Heart right ventricle (tissue), 16 donors: ENCODE measurements around the gene LSG1. TPM values are rescaled to one million over a fixed set of nuclear protein-coding genes. Genes with fewer than 3 reads are reported as not detected.

Experiments used
- ATAC-seq, 8 donors: fragments of 200-7000 bp; cut with Tn5 transposase; one replicate each; pipeline ENCODE4 v1.9.1; 2020; ENCODE audit warnings: mild to moderate bottlenecking in 8 of 8, moderate library complexity in 8 of 8, moderate number of reproducible peaks in 1 of 8
- DNase-seq, 2 donors: peaks; one replicate each; pipeline ENCODE4 v3.0.0-alpha.2; 2020
- H3K27ac ChIP-seq, 10 donors: fragments of 200-600 bp; sonication (generic) in 2 of 10; one replicate each; pipeline versions ENCODE4 v1.5.0 to v1.8.0; 2020 to 2022; ENCODE audit warnings: mild to moderate bottlenecking in 3 of 10
- H3K27me3 ChIP-seq, 7 donors: fragments of 200-600 bp; one replicate each; pipeline ENCODE4 v1.8.0; 2021 to 2022; ENCODE audit warnings: mild to moderate bottlenecking in 2 of 7
- H3K36me3 ChIP-seq, 9 donors: fragments of 200-600 bp; sonication (generic) in 1 of 9; one replicate each; pipeline versions ENCODE4 v1.5.0 to v1.8.0; 2020 to 2022; ENCODE audit warnings: mild to moderate bottlenecking in 2 of 9
- H3K4me1 ChIP-seq, 9 donors: fragments of 200-600 bp; sonication (generic) in 1 of 9; one replicate each; pipeline versions ENCODE4 v1.5.0 to v1.8.0; 2020 to 2022; ENCODE audit warnings: mild to moderate bottlenecking in 4 of 9
- H3K4me3 ChIP-seq, 10 donors: fragments of 200-600 bp; sonication (generic) in 2 of 10; one replicate each; pipeline versions ENCODE4 v1.5.0 to v1.8.0; 2020 to 2022; ENCODE audit warnings: mild to moderate bottlenecking in 7 of 10, moderate library complexity in 2 of 10
- H3K9me3 ChIP-seq, 11 donors: fragments of 200-600 bp in 10 of 11; sonication (generic) in 2 of 11; one replicate each; pipeline versions ENCODE4 v1.5.0 to v1.8.0; 2013 to 2022; ENCODE audit warnings: mild to moderate bottlenecking in 2 of 11, control low read depth in 1 of 11, moderate library complexity in 1 of 11
- CTCF ChIP-seq, 9 donors: fragments of 200-600 bp; sonication (generic) in 2 of 9; IDR thresholded peaks; one replicate each; pipeline versions ENCODE4 v1.5.0 to v1.8.0; 2021 to 2022; ENCODE audit warnings: antibody characterized with exemption in 9 of 9, mild to moderate bottlenecking in 5 of 9, moderate library complexity in 1 of 9
- WGBS, 2 donors: extraction: QIAGEN DNeasy Blood & Tissue Kit; methylation state at CpG; one replicate each; pipeline ENCODE4 v1.1.7; 2013; ENCODE audit warnings: inconsistent platforms in 1 of 2; 5-methylcytosine and 5-hydroxymethylcytosine counted together
- intact Hi-C, 10 donors: fragments of 100-400 bp; cut with DNase I; formaldehyde crosslinking; loops; one replicate each; pipeline versions ENCODE4 v1.11.1 to v1.14.2; 2022
- polyA plus RNA-seq, 2 donors: library from polyadenylated mRNA; stranded (reverse); fragments of 200-250 nt; gene quantifications; one replicate each; pipeline ENCODE4 v1.2.3, GENCODE V29; 2013
- total RNA-seq, 10 donors: library from RNA; stranded (reverse); fragmentation: NEBNext Ultra II Directional in 3 of 10; extraction: Animal tissue kit (Norgen Biotek cat#: 25700) in 3 of 10; gene quantifications; one replicate each; pipeline versions ENCODE4 v1.2.1 to v1.2.4, GENCODE V29; 2021 to 2023
- donor health status: Arrhythmogenic right ventricular cardiomyopathy.
- donor health status: ischemic (EF 13 %, LVEDD 7.1; RV severe dilation, severe dysfunction).
- donor health status: healthy with polysubstance abuse.
- donor health status: DM: no; HTN: yes; CAD: no.
- donor health status: DM: no; HTN: no; CAD: no.
- donor health status: ischemic (EF 25% LVEDD 6.9; RV normal size, moderate dysfunction).
- donor health status: ischemic (EF 25% LVEDD 5.7; RV mildly dilated, moderate dysfunction).
- donor health status: healthy.
- donor health status: DM: yes; HTN: yes; CAD: no.
- donor health status: Ischemic cardiomyopathy.
- donor health status: ischemic (EF 35%, LVEDD 5.7; RV mildly dilated, moderate dysfunction).
- donor health status: nonischemic (EF 11% LVEDD 7.7; RV severe dilation, severe dysfunction).
- donor health status: DM: yes; HTN: yes; CAD: no.
- donor health status: PGD.
- donor health status: ischemic (EF 29% LVEDD 5.4; RV normal size, mild dysfunction).
- donor health status: nonischemic (EF 23%, LVEDD 6.1; RV moderate dilation, normal function).

LSG1 gene
- total and polyA plus RNA-seq, 12 donors: 11.3 to 22.1 (median 18.5) TPM

GRCh38 chr3:194685718-194686413 lies 13.9 kb upstream of the LSG1 start, which contains the start of gene FAM43A:
TSS of gene FAM43A (plus strand) at chr3:194685883. CDS start at chr3:194686827, 944 bp downstream.
- Histone ChIP-seq H3K27me3 (no peaks in the 10 kb centered on the region), H3K9me3 (no peaks in the 10 kb centered on the region), H3K4me1 (peaks cover 19 to 68% (median 58%) of the 10 kb centered on the region in 9 donors), H3K27ac (peak within 1 kb of the TSS; percentile 35 to 96 (median 88)), H3K4me3 (peak within 1 kb of the TSS; percentile 60 to 98 (median 86)), H3K36me3 (peaks cover 0 to 16% (median 0%) of the 10 kb centered on the region in 9 donors)
- peak in 5 of 9 donors; percentile 14 to 43 (median 28) for TF ChIP-seq CTCF (IDR thresholded peaks at IDR 0.05)
- intact Hi-C loops: loop anchor here in 9 of 10 donors (2.0 to 10.0 kb wide), 20 partner anchors 51 to 839 kb away; no protein-coding TSS in a partner anchor
- peak; percentile 85 to 90 (median 87) for ATAC-seq
- WGBS, 2 donors: 0 to 1% methylated on average over 70 of the region's 70 CpGs
- peak; percentile 95 to 96 for DNase-seq

- ATAC-seq: no peak
- TF ChIP-seq CTCF (IDR thresholded peaks at IDR 0.05): no peak
- DNase-seq: no peak
- no peaks in the 10 kb centered on the region for H3K9me3 ChIP-seq
- 64 to 66% methylated on average over 13 of the region's 13 CpGs for whole genome bisulfite sequencing, 2 donors
- intact Hi-C loops: loop anchor here in 9 of 10 donors (2.0 to 10.0 kb wide), 20 partner anchors 52 to 840 kb away; no protein-coding TSS in a partner anchor
- peaks cover 15 to 61% (median 52%) of the 10 kb centered on the region in 9 donors for H3K4me1 ChIP-seq
- H3K4me3 ChIP-seq: peak overlapping the region in 8 of 10 donors; percentile 60 to 98 (median 86)
- peak overlapping the region in 9 of 10 donors; percentile 76 to 96 (median 88) for H3K27ac ChIP-seq
- H3K36me3 ChIP-seq: peaks cover 0 to 16% (median 0%) of the 10 kb centered on the region in 9 donors
- no peaks in the 10 kb centered on the region for H3K27me3 ChIP-seq
Measured at GRCh38 chr3:194685065-194685717, 13.2 kb upstream of the LSG1 start.

DNA sequence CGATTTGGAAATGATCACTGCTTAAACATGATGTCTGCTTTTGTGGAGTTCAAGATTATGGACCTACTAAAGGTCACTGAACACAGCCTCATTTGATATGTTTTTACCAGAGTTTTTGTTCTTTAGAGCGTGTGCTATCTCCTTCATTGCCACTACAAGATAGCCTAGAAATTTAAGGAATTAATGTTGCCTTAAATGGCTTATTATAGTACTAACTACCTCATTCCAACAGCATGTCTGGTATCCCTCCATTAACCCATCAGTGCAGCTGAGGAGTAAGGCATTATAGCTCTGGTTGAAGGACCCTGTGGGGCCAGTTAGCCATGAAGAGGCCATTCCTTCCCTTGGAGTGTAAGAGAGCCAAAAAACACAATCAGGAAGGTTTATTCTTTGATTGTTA lies 11.4 kb upstream of the LSG1 start:
- intact Hi-C loops: loop anchor here (2.0 to 10.0 kb wide), 18 partner anchors 191 to 841 kb away; no protein-coding TSS in a partner anchor
- DNase-seq (no peak), ATAC-seq (no peak)
- TF ChIP-seq CTCF (IDR thresholded peaks at IDR 0.05): no peak
- Histone ChIP-seq H3K4me1 (peaks cover 11 to 45% (median 35%) of the 10 kb centered on the region in 9 donors), H3K4me3 (no peak overlapping the region), H3K27me3 (no peaks in the 10 kb centered on the region), H3K9me3 (no peaks in the 10 kb centered on the region), H3K36me3 (peaks cover 0 to 16% (median 0%) of the 10 kb centered on the region in 9 donors), H3K27ac (peak overlapping the region in 5 of 10 donors; percentile 12 to 54 (median 44))
- WGBS, 2 donors: 62 to 69% methylated on average over 2 of the region's 2 CpGs

GRCh38 chr3:194682694-194683310 lies 10.8 kb upstream of the LSG1 start:
- WGBS, 2 donors: 40 to 41% methylated on average over 14 of the region's 14 CpGs
- no peak overlapping the region for H3K4me3 ChIP-seq
- peak overlapping the region in 6 of 10 donors; percentile 12 to 54 (median 41) for H3K27ac ChIP-seq
- ATAC-seq (peak; percentile 19 to 74 (median 62)), DNase-seq (peak; percentile 40 to 83)
- H3K9me3 ChIP-seq: no peaks in the 10 kb centered on the region
- H3K27me3 ChIP-seq: no peaks in the 10 kb centered on the region
- H3K36me3 ChIP-seq: peaks cover 0 to 13% (median 0%) of the 10 kb centered on the region in 9 donors
- H3K4me1 ChIP-seq: peaks cover 10 to 39% (median 29%) of the 10 kb centered on the region in 9 donors
- intact Hi-C loops: loop anchor here (1.0 to 10.0 kb wide), 20 partner anchors 192 to 842 kb away; no protein-coding TSS in a partner anchor
- peak; percentile 67 to 96 (median 91) for TF ChIP-seq CTCF (IDR thresholded peaks at IDR 0.05)
